Testis (tissue), 2 donors: ENCODE results near the gene PLPPR3.

Experiments used
- POLR2A ChIP-seq: fragments of 450-650 bp; IDR thresholded peaks from one replicate; pipeline ENCODE4 v1.6.1; 2017; ENCODE audit warnings: antibody characterized with exemption, mild to moderate bottlenecking, moderate library complexity
- TF ChIP-seq, protein P1 (sequence below), 3 experiments: fragments of 450-650 bp in 2 of 3; fragments of 200-600 bp in 1 of 3; sonication (generic) in 1 of 3; IDR thresholded peaks; one replicate each; pipeline ENCODE4 v1.5.1; 2016 to 2019; ENCODE audit warnings: antibody characterized with exemption in 3 of 3, mild to moderate bottlenecking in 2 of 3, moderate library complexity in 1 of 3

DNA sequence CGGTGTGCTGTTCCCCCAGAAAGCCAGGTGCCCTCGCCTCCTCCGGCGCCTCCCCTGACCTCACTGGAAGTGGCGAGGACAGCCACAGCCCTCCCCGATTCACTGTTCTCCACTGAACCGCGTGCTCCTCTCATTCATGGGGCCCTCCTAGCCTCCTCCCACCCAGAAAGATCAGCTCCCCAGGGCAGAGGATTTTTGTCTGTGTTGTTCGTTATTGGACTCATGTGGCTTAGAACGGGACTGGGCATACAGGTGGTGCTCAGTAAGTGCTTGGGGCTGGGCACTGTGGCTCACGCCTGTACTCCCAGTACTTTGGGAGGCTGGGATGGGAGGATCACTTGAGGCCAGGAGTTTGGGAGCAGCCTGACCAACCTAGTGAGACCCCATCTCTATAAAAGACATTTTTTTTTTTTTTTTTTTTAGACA lies 22.8 kb upstream of the PLPPR3 start:
- no peak for TF ChIP-seq POLR2A
- TF ChIP-seq, protein P1, sequence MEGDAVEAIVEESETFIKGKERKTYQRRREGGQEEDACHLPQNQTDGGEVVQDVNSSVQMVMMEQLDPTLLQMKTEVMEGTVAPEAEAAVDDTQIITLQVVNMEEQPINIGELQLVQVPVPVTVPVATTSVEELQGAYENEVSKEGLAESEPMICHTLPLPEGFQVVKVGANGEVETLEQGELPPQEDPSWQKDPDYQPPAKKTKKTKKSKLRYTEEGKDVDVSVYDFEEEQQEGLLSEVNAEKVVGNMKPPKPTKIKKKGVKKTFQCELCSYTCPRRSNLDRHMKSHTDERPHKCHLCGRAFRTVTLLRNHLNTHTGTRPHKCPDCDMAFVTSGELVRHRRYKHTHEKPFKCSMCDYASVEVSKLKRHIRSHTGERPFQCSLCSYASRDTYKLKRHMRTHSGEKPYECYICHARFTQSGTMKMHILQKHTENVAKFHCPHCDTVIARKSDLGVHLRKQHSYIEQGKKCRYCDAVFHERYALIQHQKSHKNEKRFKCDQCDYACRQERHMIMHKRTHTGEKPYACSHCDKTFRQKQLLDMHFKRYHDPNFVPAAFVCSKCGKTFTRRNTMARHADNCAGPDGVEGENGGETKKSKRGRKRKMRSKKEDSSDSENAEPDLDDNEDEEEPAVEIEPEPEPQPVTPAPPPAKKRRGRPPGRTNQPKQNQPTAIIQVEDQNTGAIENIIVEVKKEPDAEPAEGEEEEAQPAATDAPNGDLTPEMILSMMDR (IDR thresholded peaks at IDR 0.05) = no peak
